Measurements from ENCODE around the gene DIP2B.

DNA sequence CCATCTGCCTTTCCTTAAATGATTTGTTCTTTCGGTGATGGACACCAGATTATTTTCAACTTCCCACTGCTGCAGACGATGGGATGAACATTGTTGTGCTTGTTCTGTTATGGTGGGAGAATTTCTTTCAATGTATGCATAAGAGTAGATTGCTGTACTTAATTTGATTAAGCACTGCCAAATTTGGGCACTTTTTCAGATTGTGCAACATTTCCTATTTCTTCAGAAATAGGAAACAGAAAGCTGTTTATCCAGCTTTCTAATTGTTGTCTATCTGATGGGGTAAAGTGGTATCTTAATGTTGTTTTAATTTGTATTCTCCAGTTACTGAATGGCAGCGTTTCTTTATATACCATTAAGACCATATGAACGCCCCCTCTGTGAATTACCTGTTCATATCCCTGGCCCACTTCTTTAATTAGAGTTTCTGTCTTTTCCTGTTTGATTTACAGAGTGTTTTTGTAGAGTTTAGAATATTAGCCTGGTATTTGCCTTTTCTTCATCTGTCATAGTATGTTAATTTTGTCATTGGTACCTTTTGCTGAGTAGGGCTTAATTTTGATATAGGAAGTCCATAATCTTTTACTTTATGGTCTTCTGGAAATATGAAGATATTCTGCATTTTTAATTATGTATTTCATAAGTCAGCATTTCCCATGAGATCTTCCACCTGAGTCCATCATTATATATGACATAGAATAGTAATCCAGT lies 59.6 kb downstream of the DIP2B start:
- TF ChIP-seq, protein P1, sequence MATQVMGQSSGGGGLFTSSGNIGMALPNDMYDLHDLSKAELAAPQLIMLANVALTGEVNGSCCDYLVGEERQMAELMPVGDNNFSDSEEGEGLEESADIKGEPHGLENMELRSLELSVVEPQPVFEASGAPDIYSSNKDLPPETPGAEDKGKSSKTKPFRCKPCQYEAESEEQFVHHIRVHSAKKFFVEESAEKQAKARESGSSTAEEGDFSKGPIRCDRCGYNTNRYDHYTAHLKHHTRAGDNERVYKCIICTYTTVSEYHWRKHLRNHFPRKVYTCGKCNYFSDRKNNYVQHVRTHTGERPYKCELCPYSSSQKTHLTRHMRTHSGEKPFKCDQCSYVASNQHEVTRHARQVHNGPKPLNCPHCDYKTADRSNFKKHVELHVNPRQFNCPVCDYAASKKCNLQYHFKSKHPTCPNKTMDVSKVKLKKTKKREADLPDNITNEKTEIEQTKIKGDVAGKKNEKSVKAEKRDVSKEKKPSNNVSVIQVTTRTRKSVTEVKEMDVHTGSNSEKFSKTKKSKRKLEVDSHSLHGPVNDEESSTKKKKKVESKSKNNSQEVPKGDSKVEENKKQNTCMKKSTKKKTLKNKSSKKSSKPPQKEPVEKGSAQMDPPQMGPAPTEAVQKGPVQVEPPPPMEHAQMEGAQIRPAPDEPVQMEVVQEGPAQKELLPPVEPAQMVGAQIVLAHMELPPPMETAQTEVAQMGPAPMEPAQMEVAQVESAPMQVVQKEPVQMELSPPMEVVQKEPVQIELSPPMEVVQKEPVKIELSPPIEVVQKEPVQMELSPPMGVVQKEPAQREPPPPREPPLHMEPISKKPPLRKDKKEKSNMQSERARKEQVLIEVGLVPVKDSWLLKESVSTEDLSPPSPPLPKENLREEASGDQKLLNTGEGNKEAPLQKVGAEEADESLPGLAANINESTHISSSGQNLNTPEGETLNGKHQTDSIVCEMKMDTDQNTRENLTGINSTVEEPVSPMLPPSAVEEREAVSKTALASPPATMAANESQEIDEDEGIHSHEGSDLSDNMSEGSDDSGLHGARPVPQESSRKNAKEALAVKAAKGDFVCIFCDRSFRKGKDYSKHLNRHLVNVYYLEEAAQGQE (IDR thresholded peaks at IDR 0.05; ENCODE audit: insufficient read depth in 1 of 2, low read depth in 2 of 2, low read length in 1 of 2) = no peak
- no peak for TF ChIP-seq POLR2AphosphoS5 (IDR thresholded peaks at IDR 0.05; ENCODE audit: low read depth, low read length)
- TF ChIP-seq, protein P2, sequence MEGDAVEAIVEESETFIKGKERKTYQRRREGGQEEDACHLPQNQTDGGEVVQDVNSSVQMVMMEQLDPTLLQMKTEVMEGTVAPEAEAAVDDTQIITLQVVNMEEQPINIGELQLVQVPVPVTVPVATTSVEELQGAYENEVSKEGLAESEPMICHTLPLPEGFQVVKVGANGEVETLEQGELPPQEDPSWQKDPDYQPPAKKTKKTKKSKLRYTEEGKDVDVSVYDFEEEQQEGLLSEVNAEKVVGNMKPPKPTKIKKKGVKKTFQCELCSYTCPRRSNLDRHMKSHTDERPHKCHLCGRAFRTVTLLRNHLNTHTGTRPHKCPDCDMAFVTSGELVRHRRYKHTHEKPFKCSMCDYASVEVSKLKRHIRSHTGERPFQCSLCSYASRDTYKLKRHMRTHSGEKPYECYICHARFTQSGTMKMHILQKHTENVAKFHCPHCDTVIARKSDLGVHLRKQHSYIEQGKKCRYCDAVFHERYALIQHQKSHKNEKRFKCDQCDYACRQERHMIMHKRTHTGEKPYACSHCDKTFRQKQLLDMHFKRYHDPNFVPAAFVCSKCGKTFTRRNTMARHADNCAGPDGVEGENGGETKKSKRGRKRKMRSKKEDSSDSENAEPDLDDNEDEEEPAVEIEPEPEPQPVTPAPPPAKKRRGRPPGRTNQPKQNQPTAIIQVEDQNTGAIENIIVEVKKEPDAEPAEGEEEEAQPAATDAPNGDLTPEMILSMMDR (IDR thresholded peaks at IDR 0.05) = no peak
- no peak for TF ChIP-seq TCF7L2 (IDR thresholded peaks at IDR 0.05; ENCODE audit: low read depth, low read length)

Measured in Panc1 (cell line).